DMS114 treated with DMSO at 0.1 percent for 48 hours (cell line): Measurements from ENCODE around the gene PTPRN2.

Experiments used
- DNase-seq: peaks from one replicate; lab custom pipeline; 2025; ENCODE audit not compliant: unreplicated experiment; lab: John Stamatoyannopoulos, UW

PTPRN2 gene

GRCh38 chr7:157800281-157800680 is 787.3 kb downstream of the PTPRN2 start:
- no peak for DNase-seq

DNA sequence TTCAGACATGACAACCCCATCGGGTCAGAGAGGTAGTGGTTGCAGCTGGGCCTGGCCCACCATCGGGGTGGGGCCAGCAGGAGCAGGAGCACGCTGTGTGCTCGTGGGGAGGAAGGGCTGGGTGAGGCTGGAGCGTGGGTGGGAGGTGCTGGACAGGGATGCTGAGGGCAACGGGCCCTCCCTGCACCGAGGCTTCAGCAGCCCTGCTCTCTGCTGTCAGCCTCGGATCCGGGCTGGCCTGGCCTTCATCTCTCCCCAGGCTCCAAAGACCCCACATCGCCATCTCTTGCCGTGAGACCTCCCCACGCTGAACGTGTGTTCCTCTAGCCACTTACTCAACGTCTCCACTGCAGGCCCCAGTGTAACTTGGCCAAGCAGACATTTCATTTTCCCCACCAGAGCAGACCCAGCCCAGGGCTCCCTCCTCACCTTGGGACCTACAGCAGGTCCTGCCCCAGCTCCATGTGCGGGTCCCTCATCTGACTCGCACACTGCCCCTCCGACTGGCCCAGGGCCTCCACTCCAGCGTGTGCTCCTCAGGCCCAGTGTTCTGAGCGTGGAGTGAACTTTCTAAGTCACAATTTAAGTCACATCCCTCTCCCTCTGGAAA is 788.4 kb downstream of the PTPRN2 start:
- DNase-seq = no peak

DNA sequence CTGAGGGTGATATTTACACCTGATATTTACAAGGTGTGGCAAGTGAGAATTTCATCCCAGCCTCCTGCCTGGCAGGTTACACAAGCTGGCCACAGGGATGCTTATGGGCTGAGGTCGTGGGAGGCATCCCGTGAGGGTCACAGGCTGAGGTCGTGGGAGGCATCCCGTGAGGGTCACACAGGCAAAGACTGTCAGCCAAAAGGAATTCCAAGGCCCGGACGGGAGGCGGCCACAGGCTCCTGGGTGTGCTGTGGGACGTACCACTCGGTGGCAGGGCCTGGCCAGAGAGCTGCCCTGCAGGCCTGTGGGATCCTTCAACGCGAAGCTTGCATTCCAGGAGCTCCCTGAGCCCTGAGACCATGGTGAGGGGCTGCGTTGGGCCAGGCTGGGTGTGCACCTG is 790.3 kb downstream of the PTPRN2 start:
- no peak for DNase-seq

- no peak for DNase-seq
These were observed 790.8 kb downstream of the PTPRN2 start for GRCh38 chr7:157796846-157797245.

DNA sequence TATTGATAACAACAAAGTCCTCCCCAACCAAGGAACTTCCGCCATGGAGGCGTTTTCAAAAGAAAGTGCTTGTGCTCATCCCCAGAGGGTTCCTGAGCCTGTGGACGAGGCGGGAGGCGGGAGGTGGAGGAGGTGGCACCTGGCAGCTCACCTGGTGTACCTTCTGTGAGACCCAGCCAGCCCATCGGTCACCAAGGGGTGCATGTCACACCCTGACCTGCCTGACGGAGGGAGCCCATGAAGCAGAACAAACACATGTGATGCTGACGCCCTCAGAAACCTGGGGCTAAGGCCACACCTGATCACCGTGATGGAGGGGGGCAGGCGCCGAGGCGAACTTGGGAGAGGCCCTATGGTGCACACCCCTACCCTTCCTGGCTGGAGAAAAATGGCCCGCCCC is 792.0 kb downstream of the PTPRN2 start:
- DNase-seq = no peak

DNA sequence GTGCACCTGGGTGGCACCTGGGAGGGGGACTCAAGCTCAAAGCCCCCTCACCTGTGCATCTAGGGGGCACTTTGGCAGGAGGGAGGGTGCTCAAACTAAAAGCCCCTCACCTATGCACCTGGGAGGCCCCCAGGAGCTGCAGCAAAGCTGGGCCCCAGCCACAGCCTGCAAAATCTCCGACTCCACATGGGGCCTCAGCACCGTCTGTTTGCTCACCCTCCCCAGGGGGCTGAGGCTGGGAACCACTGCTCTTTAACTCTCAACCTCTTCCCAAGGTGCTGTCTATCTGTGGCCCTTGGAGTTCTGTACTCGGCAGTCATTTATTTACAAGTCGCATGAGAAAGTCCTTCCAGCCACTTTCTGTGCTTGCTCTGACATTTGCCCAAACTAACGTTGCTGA is 792.4 kb downstream of the PTPRN2 start:
- no peak for DNase-seq

GRCh38 chr7:157794746-157795065 is 792.9 kb downstream of the PTPRN2 start:
- DNase-seq = no peak

DNA sequence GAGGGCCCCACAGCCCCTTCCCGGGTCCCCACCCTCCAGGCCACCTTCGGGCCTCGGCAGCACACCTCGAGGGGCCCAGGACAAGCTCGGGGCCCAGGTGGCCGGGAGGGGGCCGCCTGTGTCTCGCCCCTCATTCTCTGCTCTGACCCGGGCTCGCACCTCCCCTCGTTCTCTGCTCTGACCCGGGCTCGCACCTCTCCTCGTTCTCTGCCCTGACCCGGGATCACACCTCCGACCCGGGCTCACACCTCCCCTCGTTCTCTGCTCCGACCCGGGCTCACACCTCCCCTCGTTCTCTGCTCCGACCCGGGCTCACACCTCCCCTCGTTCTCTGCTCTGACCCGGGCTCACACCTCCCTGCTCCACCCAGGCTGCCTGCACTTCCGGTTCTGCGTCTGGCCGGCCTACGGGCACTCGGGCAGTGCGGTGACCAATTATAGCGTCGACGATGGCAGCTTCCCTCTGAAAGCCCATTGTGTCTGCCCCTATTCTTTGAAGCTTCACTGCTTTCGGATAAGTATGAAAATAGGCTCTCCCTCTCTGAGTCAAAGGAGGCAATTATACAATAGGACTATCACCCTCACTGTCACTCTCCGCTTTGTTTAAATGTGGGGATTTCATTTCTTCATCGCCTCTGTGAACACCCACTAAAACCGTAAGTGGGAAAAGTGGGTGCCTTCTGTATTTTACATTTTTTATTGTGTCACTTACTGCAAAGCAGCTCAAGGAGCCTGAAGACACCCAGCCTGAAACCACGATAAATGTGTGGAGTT is 793.5 kb downstream of the PTPRN2 start:
- DNase-seq = no peak

DNA sequence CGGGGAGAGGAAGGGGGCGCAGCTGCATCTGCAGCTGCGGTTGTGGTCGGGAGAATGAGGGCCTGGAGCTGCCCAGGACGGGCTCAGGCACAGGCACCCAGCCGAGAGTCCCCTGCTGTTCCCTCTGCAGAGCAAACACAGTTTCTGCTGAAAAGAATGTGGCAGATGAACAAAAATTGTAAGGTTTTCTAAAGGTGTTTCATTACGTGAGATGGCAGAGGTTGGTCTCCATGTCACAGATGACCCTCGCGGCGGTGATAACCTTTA is 794.6 kb downstream of the PTPRN2 start:
- DNase-seq = no peak

- DNase-seq = no peak
These were observed 795.2 kb downstream of the PTPRN2 start for GRCh38 chr7:157792241-157793086.

DNA sequence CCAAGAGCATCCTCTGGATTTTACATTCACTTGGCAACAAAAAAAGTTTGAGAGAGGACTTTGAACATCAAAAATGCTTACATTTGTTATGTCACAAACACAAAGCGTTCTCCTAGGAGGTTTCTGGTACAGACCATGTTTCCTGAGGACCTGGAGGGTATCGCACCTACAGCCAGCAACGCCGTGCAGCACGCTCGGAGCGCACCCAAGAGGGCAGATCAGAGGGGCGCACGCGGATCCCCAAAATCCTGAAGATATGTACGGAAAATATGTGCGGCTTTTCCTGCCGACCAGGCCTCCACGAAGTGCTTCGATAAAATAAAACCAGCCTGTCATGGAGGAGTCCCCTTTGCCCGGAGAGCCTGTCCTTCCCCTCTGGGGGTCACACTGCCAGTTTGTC is 796.0 kb downstream of the PTPRN2 start:
- DNase-seq = no peak

GRCh38 chr7:157791261-157791660 is 796.4 kb downstream of the PTPRN2 start:
- DNase-seq = no peak

DNA sequence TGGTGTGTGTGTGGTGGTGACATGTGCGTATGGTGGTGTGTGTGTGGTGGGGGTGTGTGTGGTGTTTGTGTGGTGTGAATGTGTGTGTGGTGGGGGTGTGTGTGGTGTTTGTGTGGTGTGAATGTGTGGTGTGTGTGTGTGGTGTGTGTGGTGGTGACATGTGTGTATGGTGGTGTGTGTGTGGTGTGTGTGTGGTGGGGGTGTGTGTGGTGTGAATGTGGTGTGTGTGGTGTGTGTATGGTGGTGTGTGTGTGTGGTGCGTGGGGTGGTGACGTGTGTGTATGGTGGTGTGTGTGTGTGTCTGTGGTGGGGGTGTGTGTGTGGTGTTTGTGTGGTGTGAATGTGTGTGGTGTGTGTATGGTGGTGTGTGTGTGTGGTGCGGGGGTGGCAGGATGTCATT is 797.7 kb downstream of the PTPRN2 start:
- DNase-seq = no peak

DNA sequence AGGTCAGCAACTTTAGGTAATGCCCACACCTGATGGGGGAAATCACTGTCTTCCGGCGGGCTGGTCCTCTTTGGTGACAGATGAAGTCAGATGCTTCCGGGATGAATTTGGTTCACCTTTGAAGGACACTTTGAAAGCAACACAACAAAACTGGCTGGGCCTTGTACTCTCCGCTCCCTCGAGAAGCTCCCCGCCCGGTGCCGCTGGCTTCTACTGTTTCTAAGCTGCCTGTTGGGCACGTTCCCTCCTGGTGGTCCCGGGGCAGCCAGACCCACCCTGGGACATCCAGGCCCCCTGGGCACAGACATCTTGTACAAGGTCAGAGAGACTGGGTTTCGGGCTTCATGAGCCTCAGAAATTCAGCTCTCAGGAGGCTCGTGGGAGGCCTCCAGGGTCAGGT is 798.5 kb downstream of the PTPRN2 start:
- no peak for DNase-seq

- DNase-seq = no peak
These were observed 799.0 kb downstream of the PTPRN2 start for GRCh38 chr7:157788573-157788972.

DNA sequence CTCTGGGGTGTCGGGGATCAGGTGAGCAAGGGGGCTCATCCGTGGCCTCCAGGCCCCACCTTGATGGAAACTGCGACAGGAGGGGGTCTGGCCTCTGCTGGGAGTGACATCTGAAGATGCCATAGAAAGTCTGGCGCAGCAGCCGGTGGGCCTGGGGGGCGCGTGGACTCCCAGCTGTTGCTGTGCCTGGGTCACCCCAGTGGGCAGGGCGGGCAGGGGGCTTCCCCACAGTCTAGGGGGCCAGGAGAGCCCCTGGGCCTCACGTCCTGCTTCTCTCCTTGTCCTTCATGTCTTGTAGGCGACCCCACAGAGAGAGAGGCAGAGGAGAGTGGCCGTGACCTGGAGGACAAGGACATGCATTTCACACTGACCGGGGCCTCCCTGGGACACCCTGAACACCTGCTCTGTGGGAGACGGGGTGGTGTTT is 800.3 kb downstream of the PTPRN2 start:
- DNase-seq = no peak

GRCh38 chr7:157786375-157787274 is 801.0 kb downstream of the PTPRN2 start:
- no peak for DNase-seq

DNA sequence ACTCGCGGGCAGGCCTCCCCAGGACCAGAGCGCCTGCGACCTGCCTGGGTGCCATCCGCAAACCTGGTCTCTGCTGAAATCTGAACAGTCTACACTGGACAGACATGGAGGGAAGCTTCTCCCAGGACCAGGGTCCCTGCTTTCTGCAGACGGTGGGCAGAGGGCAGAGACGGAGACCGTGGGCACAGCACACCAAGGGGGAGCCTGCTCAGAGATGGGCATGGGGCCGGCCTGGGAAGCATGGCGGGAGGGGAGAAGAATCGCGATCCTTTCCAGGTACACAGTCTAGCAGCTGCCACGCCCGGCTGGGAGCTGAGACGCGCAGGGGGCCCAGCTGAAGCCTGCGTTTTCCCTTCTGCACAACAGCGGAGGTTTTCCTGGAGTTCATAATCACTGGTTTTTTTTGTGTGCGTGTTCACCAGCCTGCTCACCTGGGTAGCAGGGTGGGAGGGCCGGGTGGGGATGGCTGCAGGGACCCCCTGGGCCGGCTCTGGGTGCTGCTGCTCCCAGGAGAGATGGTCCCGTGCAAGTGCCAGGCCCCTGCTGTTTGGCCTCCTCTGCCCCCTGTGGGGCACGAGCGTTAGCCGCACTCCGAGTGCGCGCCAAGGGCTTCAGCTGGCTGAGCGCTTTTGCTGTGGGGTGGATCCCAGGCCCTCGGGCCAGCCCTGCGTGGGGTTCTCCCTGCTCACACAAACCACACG is 802.0 kb downstream of the PTPRN2 start:
- no peak for DNase-seq

DNA sequence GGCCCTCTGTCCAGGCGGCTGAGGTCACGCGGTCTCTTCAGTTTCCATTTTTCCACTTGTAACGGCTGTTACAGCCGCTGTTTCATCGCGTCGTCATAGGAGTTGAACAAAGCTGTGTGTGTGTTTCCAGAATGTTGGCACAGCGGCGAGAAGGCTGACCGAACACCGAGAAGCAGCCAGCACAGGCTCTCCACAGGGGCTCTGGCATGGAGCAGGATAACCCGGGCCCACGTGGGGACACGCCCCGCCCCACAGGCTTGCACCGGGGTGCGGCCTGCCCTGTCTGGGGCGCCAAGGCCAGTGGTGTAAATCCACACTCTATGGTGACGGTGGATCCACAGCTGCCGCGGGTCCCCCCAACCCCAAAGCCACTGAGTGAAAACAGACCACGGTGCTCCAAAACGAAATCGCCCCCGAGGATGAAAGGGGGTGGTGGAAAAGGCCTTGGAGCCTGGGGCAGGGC is 802.6 kb downstream of the PTPRN2 start:
- DNase-seq = no peak

DNA sequence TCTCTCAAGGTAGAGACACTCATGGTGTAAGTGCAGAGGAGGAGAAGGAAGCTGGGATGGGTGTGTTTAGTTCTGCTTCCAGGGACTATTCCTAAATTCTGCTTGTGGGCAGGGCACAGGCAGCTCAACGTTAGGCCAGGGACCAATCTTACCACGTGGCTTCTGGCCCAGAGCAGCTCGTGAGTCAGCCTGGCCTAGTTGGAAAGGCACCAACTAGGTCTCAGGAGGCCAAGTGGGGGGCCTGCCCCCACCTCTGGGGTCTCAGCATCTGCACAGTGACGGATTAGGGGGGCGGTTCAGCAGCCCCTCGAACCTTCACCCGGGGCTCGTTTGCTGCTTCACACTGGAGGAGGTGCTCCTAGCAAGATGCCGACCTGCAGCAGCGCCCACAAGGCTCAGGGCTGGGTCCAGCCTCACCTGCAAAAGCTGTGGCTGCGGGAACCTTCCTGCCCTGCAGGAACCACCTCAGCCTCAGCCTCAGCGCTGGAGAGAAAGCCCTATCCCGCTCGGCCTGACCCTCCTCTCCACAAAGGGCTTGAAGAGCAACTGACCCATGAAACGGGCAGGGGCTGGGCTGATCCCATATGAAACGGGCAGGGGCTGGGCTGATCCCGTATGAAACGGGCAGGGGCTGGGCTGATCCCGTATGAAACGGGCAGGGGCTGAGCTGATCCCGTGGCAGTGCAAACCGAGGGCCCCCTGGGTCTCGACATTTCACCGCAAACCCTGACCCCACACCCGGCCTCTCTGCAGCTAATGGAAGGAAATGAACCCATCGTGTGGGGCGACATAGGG is 803.4 kb downstream of the PTPRN2 start:
- no peak for DNase-seq
